PFSK-1 (cell line): ENCODE results near the gene PCCA.

Source experiments
- POLR2AphosphoS5 ChIP-seq: IDR thresholded peaks from 2 replicates; pipeline ENCODE4 v1.6.1; 2012; ENCODE audit warnings: low read depth, mild to moderate bottlenecking, control low read depth, low read length, moderate library complexity
- REST ChIP-seq, 2 experiments: IDR thresholded peaks; 2 replicates each; pipeline versions ENCODE4 v1.6.1 to v1.8.0; 2011 to 2012; ENCODE audit warnings: low read depth in 2 of 2, low read length in 2 of 2, control low read depth in 1 of 2, inconsistent platforms in 1 of 2, mild to moderate bottlenecking in 1 of 2, moderate library complexity in 1 of 2; ENCODE audit not compliant: insufficient read depth in 1 of 2
- SIN3A ChIP-seq: IDR thresholded peaks from 2 replicates; pipeline ENCODE4 v1.6.1; 2012; ENCODE audit warnings: mild to moderate bottlenecking, low read length, moderate library complexity, borderline replicate concordance; ENCODE audit not compliant: insufficient read depth
- TAF1 ChIP-seq: IDR thresholded peaks from 2 replicates; pipeline ENCODE4 v1.6.1; 2012; ENCODE audit warnings: low read length, control low read depth, borderline replicate concordance; ENCODE audit not compliant: insufficient read depth

GRCh38 chr13:100125946-100126345, 37.1 kb downstream of the PCCA start:
- no peak for TF ChIP-seq POLR2AphosphoS5
- no peak for TF ChIP-seq TAF1
- no peak for TF ChIP-seq REST (IDR thresholded peaks at IDR 0.05; ENCODE audit: insufficient read depth in 1 of 2, low read depth in 2 of 2, low read length in 2 of 2)
- no peak for TF ChIP-seq SIN3A
